ENCODE measurements around the gene DPPA5.
"Not testable (repeated sequence)": the region's sequence is repeated elsewhere in the genome, so short reads cannot be mapped to it uniquely, and the experiment has no call there.

- not testable (repeated sequence) for TF ChIP-seq CTCF, EP300, POLR2A (IDR thresholded peaks at IDR 0.05)
Observed at GRCh38 chr6:73303773-73304172, 50.3 kb downstream of the DPPA5 start.
